Effector CD4-positive, alpha-beta T cell (primary cell): Measurements from ENCODE around the gene PHKA2.

Source experiments
- DNase-seq: peaks from one replicate; pipeline ENCODE4 v3.0.0-alpha.2; 2020

PHKA2 gene

DNA sequence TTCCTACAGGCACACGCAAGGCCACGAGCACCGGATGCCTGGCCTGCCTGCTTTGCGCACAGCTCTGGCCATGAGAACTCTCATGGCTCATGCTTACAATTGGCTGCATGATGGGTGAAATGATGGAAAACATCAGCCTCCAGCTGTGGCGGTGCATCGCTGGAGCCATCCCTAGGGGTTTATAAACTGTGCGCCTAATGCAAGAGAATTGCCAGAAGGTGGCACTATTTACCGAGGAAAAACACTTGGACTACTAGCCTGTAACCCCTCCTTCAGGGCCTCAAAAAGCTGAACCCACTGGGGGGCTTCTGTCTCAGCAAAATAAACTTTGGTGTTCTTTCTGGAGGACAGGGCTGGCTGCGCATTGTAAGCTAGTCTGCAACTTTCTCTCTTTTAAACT is 51.9 kb downstream of the PHKA2 start:
- no peak for DNase-seq

- DNase-seq: no peak
Observed at GRCh38 chrX:18929775-18930174, 54.1 kb downstream of the PHKA2 start.

DNA sequence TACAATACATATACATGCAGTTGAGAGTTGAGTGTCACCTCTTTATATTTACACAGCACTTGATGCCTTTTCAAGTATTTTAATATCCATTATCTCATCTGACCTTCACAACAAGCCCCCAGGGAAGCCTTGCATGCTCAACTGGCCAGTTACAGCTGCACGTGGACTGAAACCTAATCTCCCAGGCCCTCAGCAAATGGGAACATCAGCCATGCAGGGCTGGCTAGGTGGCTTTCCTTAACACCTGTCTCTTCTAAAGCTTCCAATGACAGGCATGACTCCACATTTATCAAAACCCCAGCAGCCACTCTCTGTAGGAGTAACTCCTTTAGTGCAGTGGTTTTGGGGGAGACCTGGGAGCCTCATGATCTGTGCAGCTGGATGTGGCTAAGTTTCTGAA is 56.4 kb downstream of the PHKA2 start:
- no peak for DNase-seq

- DNase-seq: no peak
Observed at GRCh38 chrX:18924507-18925088, 59.3 kb downstream of the PHKA2 start.

- no peak for DNase-seq
Observed at GRCh38 chrX:18920566-18920965, 63.3 kb downstream of the PHKA2 start.

DNA sequence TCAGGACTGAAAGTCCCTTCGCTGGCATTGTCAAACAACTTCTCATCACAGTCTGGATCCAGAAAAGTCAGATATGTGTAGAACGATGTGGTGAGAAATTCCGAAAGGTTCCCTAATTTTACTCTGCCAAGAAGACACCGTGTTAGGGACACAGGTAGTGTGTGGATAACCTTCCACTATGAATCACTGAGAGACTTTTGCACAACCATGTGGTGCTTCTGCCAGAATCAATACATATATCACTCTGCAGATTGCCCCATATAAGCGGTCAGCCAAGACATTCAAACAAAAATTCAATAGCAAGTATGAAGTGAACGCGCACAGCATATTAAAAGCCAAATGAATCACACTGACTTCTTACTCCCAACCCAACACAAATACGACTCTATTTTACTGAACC is 63.8 kb downstream of the PHKA2 start:
- DNase-seq: no peak

- no peak for DNase-seq
Observed at GRCh38 chrX:18917831-18918230, 66.1 kb downstream of the PHKA2 start.

DNA sequence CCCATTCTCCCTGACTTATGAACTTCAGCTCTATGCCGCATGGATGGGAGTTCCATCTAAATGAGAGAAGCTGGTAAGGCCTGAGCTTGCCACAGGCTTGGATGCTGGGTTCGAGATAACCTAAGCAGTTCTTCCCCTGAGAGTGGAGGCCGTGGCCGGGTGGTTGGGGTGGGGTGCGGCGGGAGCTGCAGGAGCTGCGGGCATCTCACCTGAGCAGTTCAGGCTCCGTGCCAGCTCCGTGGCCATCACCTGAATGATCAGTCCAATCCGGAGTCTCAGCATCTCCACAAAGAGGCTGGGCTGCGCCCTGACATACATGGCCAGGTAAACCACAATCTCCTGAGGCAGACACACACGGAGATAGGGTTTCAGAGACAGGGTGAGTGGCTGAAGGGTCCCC is 77.6 kb downstream of the PHKA2 start:
- DNase-seq: no peak

GRCh38 chrX:18900401-18900976 is 83.4 kb downstream of the PHKA2 start:
- DNase-seq: no peak

DNA sequence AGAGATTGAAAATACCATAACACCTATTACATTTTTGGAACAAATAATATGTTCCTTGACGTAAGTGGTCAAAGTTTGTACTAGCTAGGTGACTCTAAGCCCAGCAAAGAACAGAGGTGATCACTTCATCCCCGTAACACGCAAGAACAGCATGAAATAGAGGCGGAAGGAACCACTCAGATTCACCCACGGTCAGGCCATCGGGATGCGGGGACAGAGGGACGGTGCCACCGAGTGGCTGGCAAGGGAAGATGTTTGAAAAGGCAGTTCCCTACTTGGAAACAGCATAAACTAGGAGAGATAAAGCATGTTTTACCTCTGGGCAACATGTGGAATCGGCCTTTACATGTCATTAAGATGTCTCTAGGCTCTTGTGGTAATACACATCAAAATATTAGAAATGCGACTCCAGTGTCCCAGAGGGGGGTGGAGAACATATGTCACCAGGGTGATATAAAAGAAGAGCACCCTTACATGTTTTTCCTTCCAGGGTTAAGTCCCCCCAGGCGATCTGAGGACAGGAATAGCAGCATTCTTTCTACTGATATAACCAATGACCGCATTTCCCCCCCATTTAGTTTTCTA is 84.0 kb downstream of the PHKA2 start:
- DNase-seq: no peak

DNA sequence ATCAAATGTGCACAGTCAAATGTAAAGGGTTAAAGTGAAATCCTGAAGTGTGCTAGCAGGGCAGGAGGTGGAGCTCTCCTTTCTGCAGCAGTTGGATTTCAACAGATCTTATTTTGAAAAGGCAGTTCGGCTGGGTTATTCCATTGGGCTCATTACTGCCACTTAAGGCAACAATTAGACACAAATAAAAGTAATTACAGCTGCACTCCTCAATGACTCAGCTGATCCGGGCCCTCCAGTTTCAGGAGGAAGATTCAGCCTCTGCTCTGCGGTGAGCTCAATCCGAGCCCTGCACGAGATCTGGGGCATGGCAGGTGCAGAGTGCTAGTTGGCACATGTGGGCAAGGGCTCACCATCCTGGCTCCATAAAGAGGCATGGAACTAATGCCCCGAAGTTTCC is 85.4 kb downstream of the PHKA2 start:
- DNase-seq: no peak

DNA sequence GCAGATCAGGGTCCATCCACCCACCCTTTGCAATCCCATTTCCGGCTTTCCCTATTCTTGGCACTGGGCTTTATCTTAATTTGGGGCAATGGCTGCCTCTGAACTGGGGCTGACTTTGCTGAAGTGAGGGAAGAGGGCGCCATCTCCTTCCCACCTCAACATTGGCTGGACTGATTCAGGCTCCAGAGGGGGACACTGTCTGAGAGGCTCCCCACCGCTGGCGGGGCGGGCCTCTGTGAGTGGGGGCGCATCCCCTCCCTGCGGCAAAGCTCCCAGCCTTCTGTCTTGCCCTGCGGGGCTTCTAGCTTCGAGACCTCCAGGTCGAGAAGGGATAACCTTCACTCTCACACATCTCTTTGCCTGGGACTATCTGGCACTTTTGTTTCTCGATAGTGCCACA is 85.8 kb downstream of the PHKA2 start:
- no peak for DNase-seq

DNA sequence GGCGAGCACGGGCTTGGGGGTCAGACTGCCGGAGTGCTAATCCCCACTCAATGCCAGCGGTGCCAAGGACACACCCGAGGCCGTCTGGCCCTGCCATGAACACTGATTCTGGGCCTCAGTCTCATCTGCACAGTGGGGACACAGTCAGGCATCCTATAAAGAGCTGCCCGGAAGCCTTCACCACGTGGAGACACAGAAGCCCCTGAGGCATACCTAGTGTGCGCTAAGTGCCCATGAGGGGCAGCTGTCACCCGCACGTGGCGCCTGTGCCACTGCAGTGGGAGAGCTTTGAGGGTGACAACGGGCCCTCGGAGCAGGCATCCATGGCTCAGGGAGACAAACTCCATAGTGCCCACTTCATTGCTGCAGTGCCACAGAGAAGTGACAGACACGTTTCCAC is 86.3 kb downstream of the PHKA2 start:
- no peak for DNase-seq

DNA sequence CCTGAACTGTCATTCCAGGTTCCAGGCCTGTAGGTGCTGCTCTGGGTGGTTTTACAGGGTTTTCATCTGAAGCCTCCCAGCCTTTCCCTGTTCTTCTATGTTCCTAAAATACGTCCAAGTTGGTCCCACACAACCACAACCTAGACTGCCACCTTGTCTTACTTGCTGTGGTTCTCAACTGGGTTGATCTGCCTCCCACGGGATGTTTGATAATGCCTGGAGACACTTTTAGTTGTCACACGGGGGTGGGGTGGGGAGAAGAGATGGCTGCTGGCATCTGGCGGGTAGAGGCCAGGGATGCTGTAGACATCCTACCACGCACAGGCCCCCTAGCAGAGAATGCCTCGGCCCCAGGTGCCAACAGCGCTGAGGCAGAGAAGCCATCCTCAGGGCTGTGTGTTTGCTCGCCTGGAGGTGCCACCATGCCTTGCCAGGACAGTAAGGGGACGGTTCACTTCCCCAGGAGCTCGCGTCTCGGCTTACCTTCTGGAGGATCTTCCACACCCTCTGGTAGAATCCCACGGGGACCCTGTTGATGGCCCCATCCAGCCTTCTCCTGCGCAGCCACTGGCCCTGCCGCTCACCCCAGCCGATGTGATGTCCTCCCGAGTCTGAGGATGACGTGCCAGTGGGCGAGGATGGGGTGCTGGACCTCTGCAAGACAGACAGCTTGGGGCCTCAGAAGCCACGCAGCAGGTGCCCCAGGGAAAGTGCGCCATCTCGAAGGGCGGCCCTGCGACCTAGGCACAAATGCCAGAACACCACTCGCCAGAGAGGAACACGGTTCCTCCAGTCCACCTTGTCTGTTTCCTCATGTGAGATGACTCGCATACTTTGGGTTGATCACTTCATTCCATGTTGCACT is 87.0 kb downstream of the PHKA2 start:
- no peak for DNase-seq

DNA sequence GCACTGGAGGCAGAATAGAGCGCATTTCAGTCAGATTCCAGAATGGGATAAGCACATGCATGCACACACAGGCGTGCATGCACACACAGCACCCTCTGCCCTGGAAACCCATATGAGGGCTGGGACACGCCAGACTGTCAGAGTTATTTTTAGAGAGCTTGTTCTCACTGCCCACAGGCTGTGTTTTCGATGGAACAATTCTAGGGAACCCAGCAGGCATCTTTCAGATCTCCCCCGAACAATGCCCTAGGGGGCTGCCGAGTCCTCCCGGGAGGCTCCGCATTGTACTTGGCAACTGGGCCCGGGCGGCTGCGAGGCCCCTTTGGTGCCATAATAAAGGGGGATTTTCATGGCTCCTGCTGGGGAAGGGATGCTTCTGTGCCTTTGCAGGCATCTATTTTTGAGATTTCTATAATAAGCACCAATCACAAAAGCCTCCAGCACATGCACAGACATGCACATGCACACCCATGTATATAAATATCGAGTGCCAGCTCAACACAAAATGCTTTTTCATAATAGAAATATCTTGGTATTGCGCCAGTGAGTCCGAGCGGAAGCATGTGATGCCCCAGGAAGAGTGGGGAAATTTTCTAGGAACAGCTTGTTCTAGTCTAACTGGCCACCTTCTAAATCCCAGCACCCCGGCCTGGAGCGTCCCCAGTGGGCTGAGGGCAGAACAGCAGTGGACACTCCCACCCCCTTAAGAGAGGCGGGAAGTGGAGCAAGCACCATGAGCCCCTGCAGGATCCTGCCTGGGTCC is 88.5 kb downstream of the PHKA2 start:
- DNase-seq: no peak

- no peak for DNase-seq
Observed at GRCh38 chrX:18894156-18894555, 89.8 kb downstream of the PHKA2 start.

- no peak for DNase-seq
Observed at GRCh38 chrX:18893536-18893935, 90.4 kb downstream of the PHKA2 start.

DNA sequence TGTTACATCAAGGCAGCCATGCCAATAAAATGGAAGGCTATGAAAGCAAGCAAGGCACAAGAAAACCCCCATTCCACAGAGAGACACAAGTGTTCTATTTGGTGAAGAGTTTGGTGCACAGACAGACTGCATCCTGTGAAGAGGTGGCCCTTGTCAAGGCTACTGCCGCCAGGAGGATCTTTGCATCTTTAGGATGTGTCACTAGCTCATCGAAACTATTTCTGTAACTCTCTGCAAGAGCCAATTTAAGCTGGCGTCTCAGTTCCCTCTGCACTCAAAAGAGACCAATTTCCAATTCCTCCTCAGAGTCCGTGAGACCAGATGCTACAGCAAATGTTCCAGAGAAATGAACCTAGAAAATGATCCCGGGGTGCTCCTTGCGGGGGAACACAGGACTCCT is 91.0 kb downstream of the PHKA2 start:
- no peak for DNase-seq

GRCh38 chrX:18891548-18891945 is 92.4 kb downstream of the PHKA2 start:
- no peak for DNase-seq

- no peak for DNase-seq
Observed at GRCh38 chrX:18890724-18891547, 93.0 kb downstream of the PHKA2 start.

DNA sequence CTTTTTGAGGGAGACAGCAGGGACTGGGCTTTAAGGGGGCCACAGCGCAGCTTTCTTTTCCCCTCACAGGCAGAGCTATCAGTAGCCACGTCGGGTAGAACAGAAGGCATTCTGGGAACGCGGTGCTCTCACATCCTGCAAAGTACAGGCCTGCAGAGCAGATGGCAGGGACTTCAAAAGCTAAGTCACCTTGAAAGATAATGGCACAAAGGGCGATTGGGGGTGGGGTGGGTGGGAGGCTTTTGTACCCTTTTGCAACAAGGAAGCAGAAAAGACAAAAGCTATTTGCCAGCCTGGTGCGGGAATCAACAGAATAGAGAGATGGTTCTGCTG is 93.9 kb downstream of the PHKA2 start:
- DNase-seq: no peak

DNA sequence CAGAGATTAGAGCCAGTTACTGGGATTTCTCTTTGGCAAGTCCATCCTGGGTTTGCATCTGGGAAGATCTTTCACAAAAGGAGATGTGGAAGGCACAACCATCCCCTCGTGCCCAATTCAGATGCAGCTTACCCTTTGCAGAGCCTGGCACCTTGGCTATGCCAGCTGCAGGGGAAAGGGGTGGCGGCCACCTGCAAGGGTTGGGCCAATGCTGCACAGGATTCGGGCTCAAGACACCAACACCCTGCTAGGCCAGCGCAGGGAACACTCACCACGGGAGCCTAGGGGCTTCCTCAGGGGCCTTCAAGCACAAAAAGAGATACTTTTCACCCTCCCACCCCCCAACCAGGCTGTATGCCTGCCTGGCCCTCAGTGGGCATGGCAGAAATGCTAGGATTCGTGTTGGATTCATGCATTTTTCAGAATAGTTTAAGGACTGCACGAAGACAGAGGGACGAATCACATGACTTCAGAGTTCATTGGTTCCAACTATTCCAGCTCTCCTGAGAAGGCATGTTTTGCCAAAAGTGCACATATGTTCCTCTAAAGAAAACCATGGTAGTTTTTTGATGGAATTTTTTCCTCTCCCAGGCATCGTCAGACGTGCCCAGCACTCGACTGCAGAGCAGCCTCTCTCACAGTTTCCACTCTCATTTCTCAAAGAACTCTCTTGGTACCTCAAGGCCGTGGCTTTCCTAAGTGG is 94.4 kb downstream of the PHKA2 start:
- DNase-seq: no peak
